ENCODE results near the gene SBF1.

Gene SBF1

GRCh38 chr22:50467341-50467740 is 7.5 kb downstream of the SBF1 start:
- TF ChIP-seq CTCF (conservative IDR thresholded peaks at IDR 0.05; ENCODE audit: control insufficient read depth, insufficient read depth, low read depth, low read length): no peak
- H3K4me3 ChIP-seq (ENCODE audit: control insufficient read depth, low read depth, low read length): no peak overlapping the region
- DNase-seq (ENCODE audit: low read depth): no peak

- no peak for DNase-seq (ENCODE audit: low read depth)
- no peak overlapping the region for H3K4me3 ChIP-seq (ENCODE audit: control insufficient read depth, low read depth, low read length)
- TF ChIP-seq CTCF (conservative IDR thresholded peaks at IDR 0.05; ENCODE audit: control insufficient read depth, insufficient read depth, low read depth, low read length): no peak
Measured at GRCh38 chr22:50465066-50465930, 9.5 kb downstream of the SBF1 start.

GRCh38 chr22:50464451-50464850 is 10.4 kb downstream of the SBF1 start:
- no peak overlapping the region for H3K4me3 ChIP-seq (ENCODE audit: control insufficient read depth, low read depth, low read length)
- no peak for TF ChIP-seq CTCF (conservative IDR thresholded peaks at IDR 0.05; ENCODE audit: control insufficient read depth, insufficient read depth, low read depth, low read length)
- no peak for DNase-seq (ENCODE audit: low read depth)

GRCh38 chr22:50463188-50463900 is 11.5 kb downstream of the SBF1 start:
- no peak for TF ChIP-seq CTCF (conservative IDR thresholded peaks at IDR 0.05; ENCODE audit: control insufficient read depth, insufficient read depth, low read depth, low read length)
- H3K4me3 ChIP-seq (ENCODE audit: control insufficient read depth, low read depth, low read length): no peak overlapping the region
- no peak for DNase-seq (ENCODE audit: low read depth)

DNA sequence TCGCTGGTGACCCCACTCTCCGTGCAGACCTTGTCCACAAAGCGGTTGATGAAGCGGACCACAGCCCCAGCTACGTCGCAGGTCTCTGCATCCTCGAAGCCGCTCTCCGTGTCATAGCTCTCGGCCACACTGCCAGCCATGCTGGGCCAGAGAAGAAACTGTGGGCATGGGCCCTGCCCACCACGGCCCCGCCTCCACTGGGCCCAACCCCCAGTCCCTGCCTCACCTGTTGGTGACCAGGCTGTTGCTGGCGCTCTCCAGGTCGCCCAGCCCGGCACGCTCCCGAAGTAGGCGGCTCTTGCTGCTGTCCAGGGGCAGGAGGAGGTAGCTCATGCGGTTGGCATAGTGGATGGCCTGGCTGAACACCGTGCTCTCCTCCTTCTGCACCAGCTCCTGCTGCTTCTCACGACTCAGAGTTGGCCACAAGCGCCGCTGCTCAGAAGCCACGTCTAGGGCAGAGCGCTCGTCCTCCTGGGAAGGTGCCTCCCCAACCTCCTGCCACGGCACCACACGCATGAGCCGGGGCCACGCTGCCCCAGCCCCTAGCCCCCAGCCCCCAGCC is 12.8 kb downstream of the SBF1 start:
- no peak for DNase-seq (ENCODE audit: low read depth)
- no peak overlapping the region for H3K4me3 ChIP-seq (ENCODE audit: control insufficient read depth, low read depth, low read length)
- TF ChIP-seq CTCF (conservative IDR thresholded peaks at IDR 0.05; ENCODE audit: control insufficient read depth, insufficient read depth, low read depth, low read length): no peak

- no peak for DNase-seq (ENCODE audit: low read depth)
- no peak for TF ChIP-seq CTCF (conservative IDR thresholded peaks at IDR 0.05; ENCODE audit: control insufficient read depth, insufficient read depth, low read depth, low read length)
Measured at GRCh38 chr22:50461536-50461935, 13.3 kb downstream of the SBF1 start.

More at GRCh38 chr22:50461536-50461935, 13.3 kb downstream of the SBF1 start:
- H3K4me3 ChIP-seq (ENCODE audit: control insufficient read depth, low read depth, low read length): no peak overlapping the region

Data from fibroblast of mammary gland (primary cell).